ENCODE measurements around the gene ZBTB38. TPM values are rescaled to one million over a fixed set of nuclear protein-coding genes. Genes with fewer than 3 reads are reported as not detected.

The ZBTB38 gene
- total and polyA plus RNA-seq, 2 donors from 2014 or later = 8.6 to 113 TPM

DNA sequence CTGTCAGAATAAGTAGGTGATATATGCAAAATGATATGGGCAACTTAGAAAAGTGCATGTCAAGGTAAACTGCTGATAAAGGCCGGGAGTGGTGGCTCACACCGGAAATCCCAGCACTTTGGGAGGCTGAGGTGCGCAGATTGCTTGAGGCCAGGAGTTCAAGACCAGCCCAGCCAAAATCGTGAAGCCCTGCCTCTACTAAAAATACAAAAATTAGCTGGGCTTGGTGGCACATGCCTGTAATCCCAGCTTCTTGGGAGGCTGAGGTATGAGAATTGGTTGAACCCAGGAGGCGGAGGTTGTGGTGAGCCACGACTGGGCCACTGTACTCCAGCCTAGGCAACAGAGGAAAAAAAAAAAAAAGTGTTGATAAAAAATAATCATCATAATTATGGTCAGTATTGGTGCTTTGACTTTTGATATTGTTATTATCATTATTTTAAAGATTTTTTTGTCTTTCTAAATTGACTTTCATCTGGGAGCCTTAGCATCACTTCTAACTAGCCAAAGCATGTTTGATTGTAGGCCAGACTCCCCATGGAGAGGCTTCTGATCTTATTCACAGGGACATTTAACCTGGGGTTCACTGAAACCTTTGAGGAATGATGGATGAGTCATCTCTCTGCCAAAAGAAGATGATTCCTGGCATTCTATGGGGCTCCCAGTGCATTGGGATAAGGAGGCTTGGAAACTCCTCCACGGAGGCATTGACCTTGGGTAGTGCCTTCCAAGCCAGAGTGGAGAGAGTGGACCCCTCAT is 5.6 kb downstream of the ZBTB38 start:
- H3K36me3 ChIP-seq (ENCODE audit: control insufficient read depth in 2 of 3, insufficient read depth in 3 of 3, low read length in 3 of 3) = peaks cover 0 to 3% (median 0%) of the 10 kb centered on the region in 3 donors
- intact Hi-C loops (cut with DNase I) = no loop called here
- H3K4me1 ChIP-seq (ENCODE audit: control insufficient read depth in 2 of 3, insufficient read depth in 2 of 3, low read depth in 1 of 3, low read length in 3 of 3) = peaks cover 0 to 2% (median 0%) of the 10 kb centered on the region in 3 donors
- TF ChIP-seq, protein P1, sequence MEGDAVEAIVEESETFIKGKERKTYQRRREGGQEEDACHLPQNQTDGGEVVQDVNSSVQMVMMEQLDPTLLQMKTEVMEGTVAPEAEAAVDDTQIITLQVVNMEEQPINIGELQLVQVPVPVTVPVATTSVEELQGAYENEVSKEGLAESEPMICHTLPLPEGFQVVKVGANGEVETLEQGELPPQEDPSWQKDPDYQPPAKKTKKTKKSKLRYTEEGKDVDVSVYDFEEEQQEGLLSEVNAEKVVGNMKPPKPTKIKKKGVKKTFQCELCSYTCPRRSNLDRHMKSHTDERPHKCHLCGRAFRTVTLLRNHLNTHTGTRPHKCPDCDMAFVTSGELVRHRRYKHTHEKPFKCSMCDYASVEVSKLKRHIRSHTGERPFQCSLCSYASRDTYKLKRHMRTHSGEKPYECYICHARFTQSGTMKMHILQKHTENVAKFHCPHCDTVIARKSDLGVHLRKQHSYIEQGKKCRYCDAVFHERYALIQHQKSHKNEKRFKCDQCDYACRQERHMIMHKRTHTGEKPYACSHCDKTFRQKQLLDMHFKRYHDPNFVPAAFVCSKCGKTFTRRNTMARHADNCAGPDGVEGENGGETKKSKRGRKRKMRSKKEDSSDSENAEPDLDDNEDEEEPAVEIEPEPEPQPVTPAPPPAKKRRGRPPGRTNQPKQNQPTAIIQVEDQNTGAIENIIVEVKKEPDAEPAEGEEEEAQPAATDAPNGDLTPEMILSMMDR (IDR thresholded peaks at IDR 0.05; ENCODE audit: borderline replicate concordance, extremely low read depth, insufficient read depth) = no peak
- no peaks in the 10 kb centered on the region for H3K9me3 ChIP-seq (ENCODE audit: control insufficient read depth in 2 of 3, insufficient read depth in 1 of 3, low read length in 3 of 3)
- H3K4me3 ChIP-seq (ENCODE audit: low read length in 3 of 3) = no peak overlapping the region
- no peak overlapping the region for H3K27ac ChIP-seq (ENCODE audit: low read depth in 2 of 2, low read length in 2 of 2)
- H3K9ac ChIP-seq (ENCODE audit: low read length in 3 of 3) = no peak overlapping the region
- H3K27me3 ChIP-seq (ENCODE audit: control insufficient read depth, insufficient read depth, low read length) = no peaks in the 10 kb centered on the region
- DNase-seq = no peak
- FAIRE-seq = no peak

DNA sequence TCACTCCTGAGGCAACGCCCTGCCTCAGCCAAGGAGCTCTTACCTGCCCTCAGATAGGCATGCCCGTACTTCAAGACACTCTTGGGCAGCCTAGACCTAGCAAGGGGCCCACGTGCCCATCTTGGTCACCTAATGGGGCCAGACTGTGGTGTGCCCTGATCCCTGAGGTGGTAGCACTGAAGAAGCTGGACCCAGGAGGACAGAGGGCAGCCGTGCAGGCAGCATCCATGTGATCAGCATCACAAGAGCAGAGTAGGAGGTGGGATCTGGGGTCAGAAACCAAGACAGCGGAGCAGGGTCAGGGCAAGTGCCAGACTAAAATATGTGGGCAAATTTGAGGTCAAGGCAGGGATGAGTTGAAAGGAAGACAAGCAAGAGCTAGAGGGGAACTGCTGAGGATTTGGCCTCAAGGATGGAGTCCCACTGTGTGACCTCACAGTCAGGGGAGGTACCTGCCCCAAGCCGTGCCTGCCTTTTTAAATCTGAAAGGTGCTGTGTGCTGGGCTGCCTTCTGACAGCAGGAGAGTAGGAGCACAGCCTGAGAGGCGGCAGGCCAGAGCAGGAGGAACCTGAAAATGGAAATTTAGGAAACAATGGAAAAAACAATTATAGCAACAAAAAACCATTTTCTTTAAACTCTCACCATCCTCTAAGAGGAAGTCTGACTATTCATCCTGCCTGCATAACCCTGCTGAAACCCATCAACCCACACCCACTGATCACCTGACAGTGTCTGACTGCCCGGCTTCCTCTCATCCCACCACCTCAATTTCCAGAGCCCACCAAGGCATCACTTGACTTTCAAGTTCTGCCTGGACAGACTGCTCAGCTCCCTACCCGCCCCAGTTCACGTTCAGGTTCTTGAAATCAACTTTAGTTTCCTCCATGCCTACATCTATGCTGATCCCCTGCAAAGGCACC is 7.3 kb downstream of the ZBTB38 start:
- DNase-seq = no peak
- no peak overlapping the region for H3K27ac ChIP-seq (ENCODE audit: low read depth in 2 of 2, low read length in 2 of 2)
- no peak for FAIRE-seq
- no peaks in the 10 kb centered on the region for H3K27me3 ChIP-seq (ENCODE audit: control insufficient read depth, insufficient read depth, low read length)
- no peaks in the 10 kb centered on the region for H3K9me3 ChIP-seq (ENCODE audit: control insufficient read depth in 2 of 3, insufficient read depth in 1 of 3, low read length in 3 of 3)
- H3K36me3 ChIP-seq (ENCODE audit: control insufficient read depth in 2 of 3, insufficient read depth in 3 of 3, low read length in 3 of 3) = peaks cover 0 to 2% (median 0%) of the 10 kb centered on the region in 3 donors
- intact Hi-C loops (cut with DNase I) = no loop called here
- H3K4me1 ChIP-seq (ENCODE audit: control insufficient read depth in 2 of 3, insufficient read depth in 2 of 3, low read depth in 1 of 3, low read length in 3 of 3) = no peaks in the 10 kb centered on the region
- TF ChIP-seq, protein P1 (IDR thresholded peaks at IDR 0.05; ENCODE audit: borderline replicate concordance, extremely low read depth, insufficient read depth) = no peak
- no peak overlapping the region for H3K4me3 ChIP-seq (ENCODE audit: low read length in 3 of 3)
- no peak overlapping the region for H3K9ac ChIP-seq (ENCODE audit: low read length in 3 of 3)

DNA sequence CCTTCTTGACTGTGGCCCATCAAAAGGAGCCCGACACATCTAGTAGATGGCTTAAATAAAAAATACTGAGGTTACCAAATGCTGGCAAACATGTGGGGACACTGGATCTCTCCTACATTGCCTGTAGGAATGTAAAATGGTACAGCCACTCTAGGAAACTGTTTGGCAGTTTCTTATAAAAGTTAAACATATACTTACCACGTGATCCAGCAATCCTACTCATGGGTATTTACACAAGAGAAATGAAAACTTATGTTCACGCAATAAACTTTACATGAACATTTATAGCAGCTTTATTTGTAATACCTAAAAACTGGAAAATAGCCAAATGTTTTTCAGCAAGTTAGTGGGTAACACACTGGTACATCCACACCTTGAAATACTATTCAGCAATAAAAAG is 9.1 kb downstream of the ZBTB38 start:
- Histone ChIP-seq H3K36me3 (ENCODE audit: control insufficient read depth in 2 of 3, insufficient read depth in 3 of 3, low read length in 3 of 3) (peaks cover 0 to 10% (median 4%) of the 10 kb centered on the region in 3 donors), H3K9ac (ENCODE audit: low read length in 3 of 3) (no peak overlapping the region), H3K27ac (ENCODE audit: low read depth in 2 of 2, low read length in 2 of 2) (no peak overlapping the region), H3K9me3 (ENCODE audit: control insufficient read depth in 2 of 3, insufficient read depth in 1 of 3, low read length in 3 of 3) (no peaks in the 10 kb centered on the region), H3K4me1 (ENCODE audit: control insufficient read depth in 2 of 3, insufficient read depth in 2 of 3, low read depth in 1 of 3, low read length in 3 of 3) (no peaks in the 10 kb centered on the region), H3K4me3 (ENCODE audit: low read length in 3 of 3) (no peak overlapping the region), H3K27me3 (ENCODE audit: control insufficient read depth, insufficient read depth, low read length) (no peaks in the 10 kb centered on the region)
- no peak for DNase-seq
- intact Hi-C loops (cut with DNase I) = no loop called here
- no peak for FAIRE-seq
- TF ChIP-seq, protein P1 (IDR thresholded peaks at IDR 0.05; ENCODE audit: borderline replicate concordance, extremely low read depth, insufficient read depth) = no peak
